ENCODE results near the gene CX3CR1.
A peak's percentile ranks its signal among the peaks of the same experiment; 100 is the strongest.
"Not testable (repeated sequence)": the region's sequence is repeated elsewhere in the genome, so short reads cannot be mapped to it uniquely, and the experiment has no call there.

Gene CX3CR1

DNA sequence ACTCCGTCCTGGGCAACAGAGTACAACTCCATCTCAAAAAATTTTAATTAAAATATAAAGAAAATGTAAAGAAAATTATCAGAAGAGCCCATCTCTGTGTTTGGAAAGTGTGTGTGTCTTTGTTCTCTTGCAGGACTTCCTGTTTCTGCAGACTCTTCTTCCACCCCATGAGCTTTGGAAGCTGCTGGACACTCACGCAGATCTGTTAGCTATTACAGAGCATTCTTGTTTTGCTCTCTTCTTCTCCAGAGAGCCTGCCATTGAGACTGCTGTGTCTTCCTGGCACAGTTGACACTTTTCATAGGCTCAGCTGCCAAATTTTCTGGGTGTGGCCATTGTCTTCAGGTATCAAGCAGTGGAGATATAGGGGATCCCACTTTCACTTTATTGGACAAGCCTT, 43.7 kb upstream of the CX3CR1 start (continued):
- TF ChIP-seq PATZ1 (CRISPR knock-in tag; IDR thresholded peaks at IDR 0.05; ENCODE audit: borderline replicate concordance) (no peak), ZC3H10 (CRISPR knock-in tag; IDR thresholded peaks at IDR 0.05) (no peak), CSDC2 (CRISPR knock-in tag; IDR thresholded peaks at IDR 0.05) (no peak), TOX (CRISPR knock-in tag; IDR thresholded peaks at IDR 0.05; ENCODE audit: borderline replicate concordance) (no peak)

- ATAC-seq = no peak
- no peak for TF ChIP-seq ESRRG (CRISPR knock-in tag; IDR thresholded peaks at IDR 0.05)
- no peak for TF ChIP-seq ZNF565 (CRISPR knock-in tag; conservative IDR thresholded peaks at IDR 0.05; ENCODE audit: low read depth)
- TF ChIP-seq RARB (CRISPR knock-in tag; IDR thresholded peaks at IDR 0.05) = no peak
- TF ChIP-seq PATZ1 (CRISPR knock-in tag; IDR thresholded peaks at IDR 0.05; ENCODE audit: borderline replicate concordance) = no peak
- no peak for TF ChIP-seq CSRNP3 (CRISPR knock-in tag; IDR thresholded peaks at IDR 0.05)
- no peak for TF ChIP-seq ZC3H10 (CRISPR knock-in tag; IDR thresholded peaks at IDR 0.05)
- no peak for TF ChIP-seq ZNF70 (CRISPR knock-in tag; IDR thresholded peaks at IDR 0.05)
- no peak for TF ChIP-seq ISL1 (CRISPR knock-in tag; IDR thresholded peaks at IDR 0.05)
- no peak for TF ChIP-seq SNAI2 (CRISPR knock-in tag; IDR thresholded peaks at IDR 0.05)
- no peak for TF ChIP-seq TCF4 (CRISPR knock-in tag; IDR thresholded peaks at IDR 0.05; ENCODE audit: borderline replicate concordance)
- no peak for TF ChIP-seq TOX (CRISPR knock-in tag; IDR thresholded peaks at IDR 0.05; ENCODE audit: borderline replicate concordance)
- no peak for TF ChIP-seq ZFP3 (CRISPR knock-in tag; IDR thresholded peaks at IDR 0.05)
- no peak for TF ChIP-seq CSDC2 (CRISPR knock-in tag; IDR thresholded peaks at IDR 0.05)
Measured at GRCh38 chr3:39322936-39323335, 43.1 kb upstream of the CX3CR1 start.

DNA sequence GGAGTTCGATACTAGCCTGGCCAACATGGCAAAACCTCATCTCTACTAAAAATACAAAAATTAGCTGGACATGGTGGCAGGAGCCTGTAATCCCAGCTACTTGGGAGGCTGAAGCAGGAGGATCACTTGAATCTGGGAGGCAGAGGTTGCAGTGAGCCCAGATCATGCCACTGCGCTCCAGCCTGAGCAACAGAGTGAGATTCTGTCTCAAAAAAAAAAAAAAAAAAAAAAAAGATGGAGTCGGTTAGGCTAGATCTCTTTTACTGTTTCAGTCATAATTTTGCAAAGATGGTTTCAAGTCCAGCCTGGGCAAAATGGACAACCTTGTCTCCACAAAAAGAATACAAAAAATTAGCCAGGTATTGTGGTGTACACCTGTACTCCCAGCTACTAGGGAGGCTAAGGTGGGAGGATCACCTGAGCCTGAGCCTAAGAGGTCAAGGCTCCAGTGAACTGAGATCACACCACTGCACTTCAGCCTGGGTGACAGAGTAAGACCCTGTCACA, 42.4 kb upstream of the CX3CR1 start:
- not testable (repeated sequence) for ATAC-seq

GRCh38 chr3:39321574-39321983, 41.7 kb upstream of the CX3CR1 start:
- ATAC-seq = not testable (repeated sequence)

DNA sequence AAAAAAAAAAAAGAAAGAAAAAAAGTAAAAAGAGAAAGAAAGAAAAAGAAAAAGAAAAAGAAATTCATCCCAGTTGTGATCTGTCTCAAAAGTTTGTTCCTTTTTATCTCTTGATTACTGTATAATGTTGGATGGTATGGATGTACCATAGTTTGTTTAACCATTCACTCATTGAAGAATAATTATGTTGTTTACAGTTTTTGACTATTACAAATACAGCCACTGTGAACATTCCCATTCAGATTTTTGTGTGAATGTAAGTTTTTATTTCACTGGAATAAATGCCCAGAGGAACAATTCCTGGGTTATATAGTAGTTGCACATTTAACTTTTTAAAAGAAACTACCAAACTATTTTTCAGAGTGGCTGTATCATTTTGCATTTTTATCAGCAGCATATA, 39.4 kb upstream of the CX3CR1 start:
- ATAC-seq = no peak

DNA sequence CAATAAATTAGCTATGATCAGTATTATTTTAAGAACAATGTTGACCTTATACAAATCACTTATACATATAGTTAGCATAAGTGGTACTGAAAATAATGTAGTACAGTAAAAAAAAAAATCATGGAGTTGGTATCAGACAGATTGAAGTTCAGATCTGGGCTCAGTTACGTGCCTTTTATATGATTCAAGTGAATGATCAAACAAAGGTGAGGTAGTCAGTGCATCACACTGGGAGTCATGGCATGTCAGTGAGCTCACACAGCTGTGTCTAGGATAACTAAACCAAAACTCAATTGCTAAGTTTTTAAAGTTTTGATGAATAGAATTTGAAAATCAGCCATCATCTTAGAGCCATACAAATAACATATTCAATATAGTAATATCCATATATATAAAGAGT, 38.5 kb upstream of the CX3CR1 start:
- ATAC-seq = no peak
- TF ChIP-seq ZFP3 (CRISPR knock-in tag; IDR thresholded peaks at IDR 0.05) (no peak), PPARA (CRISPR knock-in tag; IDR thresholded peaks at IDR 0.05; ENCODE audit: borderline replicate concordance) (no peak), ZNF565 (CRISPR knock-in tag; conservative IDR thresholded peaks at IDR 0.05; ENCODE audit: low read depth) (no peak), ZFP30 (CRISPR knock-in tag; IDR thresholded peaks at IDR 0.05) (no peak), CSDC2 (CRISPR knock-in tag; IDR thresholded peaks at IDR 0.05) (no peak), ZNF8 (CRISPR knock-in tag; IDR thresholded peaks at IDR 0.05) (no peak), ARNTL (CRISPR knock-in tag; IDR thresholded peaks at IDR 0.05; ENCODE audit: borderline replicate concordance, low read depth) (no peak), SNAI2 (CRISPR knock-in tag; IDR thresholded peaks at IDR 0.05) (no peak), BACH2 (CRISPR knock-in tag; IDR thresholded peaks at IDR 0.05; ENCODE audit: borderline replicate concordance) (no peak), TCF4 (CRISPR knock-in tag; IDR thresholded peaks at IDR 0.05; ENCODE audit: borderline replicate concordance) (no peak), RARB (CRISPR knock-in tag; IDR thresholded peaks at IDR 0.05) (no peak), CSRNP3 (CRISPR knock-in tag; IDR thresholded peaks at IDR 0.05) (no peak), POU6F1 (CRISPR knock-in tag; IDR thresholded peaks at IDR 0.05; ENCODE audit: borderline replicate concordance, low read depth) (no peak), TOX (CRISPR knock-in tag; IDR thresholded peaks at IDR 0.05; ENCODE audit: borderline replicate concordance) (no peak), OSR1 (CRISPR knock-in tag; IDR thresholded peaks at IDR 0.05) (no peak), CREB5 (CRISPR knock-in tag; IDR thresholded peaks at IDR 0.05; ENCODE audit: low read depth) (no peak)

More for the DNA sequence above, 39.4 kb upstream of the CX3CR1 start:
- TF ChIP-seq CSDC2 (CRISPR knock-in tag; IDR thresholded peaks at IDR 0.05) = no peak
- TF ChIP-seq ZNF8 (CRISPR knock-in tag; IDR thresholded peaks at IDR 0.05) = peak; percentile 83
